H4 (cell line): ENCODE results near the gene ENC1. TPM values are rescaled to one million over a fixed set of nuclear protein-coding genes. Genes with fewer than 3 reads are reported as not detected.

Source experiments
- total RNA-seq: library from RNA; depleted of rRNA; stranded (reverse); fragments of >200 nt; shearing (Covaris generic); gene quantifications from 2 replicates; pipeline ENCODE4 v1.2.3, GENCODE V29; 2014; rRNA removed

Gene ENC1
- total RNA-seq, 1 experiment from 2014 or later, result 18.1 TPM

Other genes starting within 250 kb of the ENC1 start
- gene HEXB, start 44.5 kb upstream of the ENC1 start, total RNA-seq, result 227 and 283 TPM in 2 replicates
- gene GFM2, start 126.4 kb upstream of the ENC1 start, total RNA-seq, result 48.5 and 53.2 TPM in 2 replicates
- gene NSA2, start 126.5 kb upstream of the ENC1 start, total RNA-seq, result 108 and 128 TPM in 2 replicates
- 7.1 and 7.6 TPM in 2 replicates for gene FAM169A, start 225.7 kb upstream of the ENC1 start, total RNA-seq